Measurements from ENCODE around the gene PLXND1. TPM values are rescaled to one million over a fixed set of nuclear protein-coding genes. Genes with fewer than 3 reads are reported as not detected.

Gene PLXND1
- total and polyA plus RNA-seq, 8 donors: 175 to 263 (median 214) TPM

DNA sequence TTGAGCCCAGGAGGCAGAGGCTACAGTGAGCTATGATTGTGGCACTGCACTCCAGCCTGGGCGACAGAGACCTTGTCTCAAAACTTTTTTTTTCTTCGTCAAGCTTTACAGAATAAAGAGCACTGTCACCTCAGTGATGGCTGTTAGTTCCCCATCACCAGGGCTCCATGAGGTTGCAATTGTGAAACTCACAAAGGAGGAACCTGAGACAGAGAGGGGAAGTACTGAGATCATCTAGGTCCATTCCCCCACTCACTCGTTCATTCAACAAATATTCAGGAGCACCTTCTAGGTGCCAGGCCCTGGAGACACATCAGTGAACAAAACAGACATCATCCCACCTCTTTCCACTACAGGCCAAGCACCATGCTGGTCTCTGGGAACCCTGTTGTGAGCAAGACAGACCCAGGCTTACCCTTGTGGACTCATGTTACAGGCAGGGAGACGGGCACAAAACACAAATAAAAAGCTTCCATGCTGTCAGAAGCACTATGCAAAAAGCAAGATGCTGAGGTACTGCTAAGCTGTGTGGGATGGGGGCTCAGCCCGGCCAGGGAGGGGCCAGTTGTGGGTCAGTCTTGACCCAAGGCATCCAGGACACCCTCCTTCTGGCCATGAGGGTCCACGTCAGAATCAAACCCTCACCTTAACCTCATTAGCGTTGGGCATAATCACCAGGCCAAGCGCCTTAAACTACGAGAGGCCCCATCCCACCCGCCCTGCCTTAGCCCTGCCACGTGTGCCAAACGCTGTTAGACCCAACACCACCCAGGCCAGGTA lies 80.2 kb downstream of the PLXND1 start:
- TF ChIP-seq, protein P1, sequence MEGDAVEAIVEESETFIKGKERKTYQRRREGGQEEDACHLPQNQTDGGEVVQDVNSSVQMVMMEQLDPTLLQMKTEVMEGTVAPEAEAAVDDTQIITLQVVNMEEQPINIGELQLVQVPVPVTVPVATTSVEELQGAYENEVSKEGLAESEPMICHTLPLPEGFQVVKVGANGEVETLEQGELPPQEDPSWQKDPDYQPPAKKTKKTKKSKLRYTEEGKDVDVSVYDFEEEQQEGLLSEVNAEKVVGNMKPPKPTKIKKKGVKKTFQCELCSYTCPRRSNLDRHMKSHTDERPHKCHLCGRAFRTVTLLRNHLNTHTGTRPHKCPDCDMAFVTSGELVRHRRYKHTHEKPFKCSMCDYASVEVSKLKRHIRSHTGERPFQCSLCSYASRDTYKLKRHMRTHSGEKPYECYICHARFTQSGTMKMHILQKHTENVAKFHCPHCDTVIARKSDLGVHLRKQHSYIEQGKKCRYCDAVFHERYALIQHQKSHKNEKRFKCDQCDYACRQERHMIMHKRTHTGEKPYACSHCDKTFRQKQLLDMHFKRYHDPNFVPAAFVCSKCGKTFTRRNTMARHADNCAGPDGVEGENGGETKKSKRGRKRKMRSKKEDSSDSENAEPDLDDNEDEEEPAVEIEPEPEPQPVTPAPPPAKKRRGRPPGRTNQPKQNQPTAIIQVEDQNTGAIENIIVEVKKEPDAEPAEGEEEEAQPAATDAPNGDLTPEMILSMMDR (IDR thresholded peaks at IDR 0.05): no peak
- Histone ChIP-seq H3K4me3 (no peak overlapping the region), H3K9me3 (no peaks in the 10 kb centered on the region), H3K27me3 (no peaks in the 10 kb centered on the region), H3K27ac (peak overlapping the region in 1 of 2 donors; percentile 87), H3K4me1 (peaks cover 0 to 30% of the 10 kb centered on the region in 2 donors), H3K36me3 (no peaks in the 10 kb centered on the region)
- ATAC-seq: peak; percentile 69
- DNase-seq: peak in 1 of 4 donors; percentile 50
- intact Hi-C loops (cut with DNase I): no loop called here

DNA sequence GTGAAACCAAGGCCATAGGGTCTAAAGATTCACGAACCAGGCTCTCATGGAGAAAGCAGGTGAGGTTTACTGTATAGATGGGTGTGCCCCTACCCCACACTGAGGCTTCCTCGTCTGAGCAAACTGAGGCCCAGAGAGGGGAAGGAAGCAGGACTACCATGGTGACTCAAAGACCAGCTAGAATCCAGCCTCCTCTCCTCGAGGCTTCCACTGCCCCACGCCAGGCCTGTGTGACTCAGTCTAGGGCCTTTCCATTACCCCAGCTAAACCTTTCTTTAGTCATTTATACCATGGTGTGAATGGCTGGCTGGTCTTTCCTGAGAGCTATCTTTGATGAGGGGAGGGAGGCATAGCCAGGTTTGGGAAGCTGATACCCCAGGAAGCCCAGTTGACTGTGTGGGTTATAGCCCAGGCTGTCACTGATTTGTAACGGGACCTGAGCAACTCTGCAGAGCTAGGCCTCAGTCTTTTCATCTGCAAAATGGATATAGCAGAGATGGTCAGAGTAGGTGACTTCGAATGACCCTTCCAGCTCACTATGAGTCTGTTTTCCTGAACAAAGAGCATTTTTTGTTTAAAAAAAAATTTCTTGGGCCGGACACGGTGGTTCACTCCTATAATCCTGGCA lies 81.0 kb downstream of the PLXND1 start:
- ATAC-seq (peak; percentile 55), DNase-seq (peak in 1 of 4 donors; percentile 76)
- no peaks in the 10 kb centered on the region for H3K36me3 ChIP-seq
- TF ChIP-seq, protein P1 (IDR thresholded peaks at IDR 0.05): no peak
- peak overlapping the region in 1 of 2 donors; percentile 87 for H3K27ac ChIP-seq
- intact Hi-C loops (cut with DNase I): no loop called here
- no peaks in the 10 kb centered on the region for H3K9me3 ChIP-seq
- peaks cover 0 to 30% of the 10 kb centered on the region in 2 donors for H3K4me1 ChIP-seq
- no peak overlapping the region for H3K4me3 ChIP-seq
- no peaks in the 10 kb centered on the region for H3K27me3 ChIP-seq

DNA sequence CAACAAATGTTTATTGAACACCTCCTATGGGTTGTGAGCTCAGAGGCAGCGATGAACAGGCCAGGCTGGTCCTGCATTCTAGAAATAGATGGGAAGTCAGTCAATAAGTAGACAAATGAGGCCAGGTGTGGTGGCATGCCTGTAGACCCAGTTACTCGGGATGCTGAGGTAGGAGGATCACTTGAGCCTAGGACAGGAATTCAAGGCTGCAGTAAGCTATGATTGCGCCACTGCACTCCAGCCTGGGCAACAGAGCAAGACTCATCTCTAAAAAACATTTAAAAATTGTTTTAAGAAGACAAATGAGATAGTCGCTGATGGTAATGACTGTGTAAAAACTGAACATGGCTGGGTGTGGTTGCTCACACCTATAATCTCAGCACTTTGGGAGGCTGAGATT lies 82.4 kb downstream of the PLXND1 start:
- no peaks in the 10 kb centered on the region for H3K27me3 ChIP-seq
- peak in 1 of 4 donors; percentile 6 for DNase-seq
- H3K27ac ChIP-seq: no peak overlapping the region
- peaks cover 0 to 6% of the 10 kb centered on the region in 2 donors for H3K36me3 ChIP-seq
- H3K9me3 ChIP-seq: no peaks in the 10 kb centered on the region
- H3K4me1 ChIP-seq: peaks cover 0 to 22% of the 10 kb centered on the region in 2 donors
- no peak for ATAC-seq
- intact Hi-C loops (cut with DNase I): no loop called here
- no peak overlapping the region for H3K4me3 ChIP-seq
- TF ChIP-seq, protein P1 (IDR thresholded peaks at IDR 0.05): no peak

GRCh38 chr3:129522953-129523352 lies 83.5 kb downstream of the PLXND1 start:
- Histone ChIP-seq H3K9me3 (no peaks in the 10 kb centered on the region), H3K27ac (no peak overlapping the region), H3K4me1 (peaks cover 0 to 22% of the 10 kb centered on the region in 2 donors), H3K4me3 (no peak overlapping the region), H3K36me3 (peaks cover 0 to 17% of the 10 kb centered on the region in 2 donors), H3K27me3 (no peaks in the 10 kb centered on the region)
- intact Hi-C loops (cut with DNase I): no loop called here
- TF ChIP-seq, protein P1 (IDR thresholded peaks at IDR 0.05): no peak
- ATAC-seq (no peak), DNase-seq (no peak)

DNA sequence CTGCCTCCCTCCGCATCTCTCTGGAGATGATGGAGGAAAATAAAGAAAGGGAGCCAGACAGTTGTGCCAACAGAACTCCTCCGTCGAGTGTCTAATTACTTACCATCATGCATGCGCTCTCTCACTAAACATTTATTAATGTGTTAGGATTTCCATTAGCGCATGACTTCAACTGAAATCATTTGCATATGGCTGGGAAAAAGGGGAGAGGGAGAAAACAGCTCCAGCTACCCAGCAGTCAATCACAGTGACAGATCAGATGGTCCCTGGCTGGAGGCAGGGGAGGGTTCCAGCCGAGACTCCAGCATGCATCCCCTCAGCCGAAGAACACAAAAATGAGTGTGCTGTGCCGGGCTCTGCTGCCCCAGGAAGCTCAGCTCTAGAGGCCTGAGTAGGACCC lies 84.9 kb downstream of the PLXND1 start:
- H3K27ac ChIP-seq: no peak overlapping the region
- peaks cover 0 to 26% of the 10 kb centered on the region in 2 donors for H3K36me3 ChIP-seq
- ATAC-seq: no peak

More for the DNA sequence above, 84.9 kb downstream of the PLXND1 start:
- H3K27me3 ChIP-seq: no peaks in the 10 kb centered on the region
- no peak for DNase-seq
- no peak overlapping the region for H3K4me3 ChIP-seq
- peaks cover 0 to 18% of the 10 kb centered on the region in 2 donors for H3K4me1 ChIP-seq
- intact Hi-C loops (cut with DNase I): no loop called here
- H3K9me3 ChIP-seq: no peaks in the 10 kb centered on the region
- TF ChIP-seq, protein P1 (IDR thresholded peaks at IDR 0.05): no peak
